ENCODE results near the gene PPP3R2.

DNA sequence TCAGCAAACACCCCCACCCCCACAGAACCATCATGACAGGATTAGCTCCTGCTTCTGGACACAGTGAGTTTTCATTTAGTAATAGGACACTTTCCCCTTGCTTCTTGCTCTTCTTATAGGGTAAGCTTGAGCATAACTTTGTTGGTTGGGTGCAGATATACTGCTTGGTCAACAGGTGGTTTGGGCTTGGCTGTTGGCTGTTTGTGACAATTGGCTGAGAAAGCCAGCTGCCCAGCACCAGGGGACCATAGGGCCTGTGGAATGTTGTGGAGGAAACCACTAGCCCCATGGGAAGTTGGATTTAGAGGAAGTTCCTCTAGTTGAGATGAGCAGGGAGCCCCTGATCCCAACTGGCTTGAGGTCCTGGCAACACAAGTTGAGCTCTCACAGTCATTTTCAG lies 30.5 kb downstream of the PPP3R2 start:
- TF ChIP-seq GABPA (IDR thresholded peaks at IDR 0.05; ENCODE audit: low read depth): no peak
- TF ChIP-seq, protein P1, sequence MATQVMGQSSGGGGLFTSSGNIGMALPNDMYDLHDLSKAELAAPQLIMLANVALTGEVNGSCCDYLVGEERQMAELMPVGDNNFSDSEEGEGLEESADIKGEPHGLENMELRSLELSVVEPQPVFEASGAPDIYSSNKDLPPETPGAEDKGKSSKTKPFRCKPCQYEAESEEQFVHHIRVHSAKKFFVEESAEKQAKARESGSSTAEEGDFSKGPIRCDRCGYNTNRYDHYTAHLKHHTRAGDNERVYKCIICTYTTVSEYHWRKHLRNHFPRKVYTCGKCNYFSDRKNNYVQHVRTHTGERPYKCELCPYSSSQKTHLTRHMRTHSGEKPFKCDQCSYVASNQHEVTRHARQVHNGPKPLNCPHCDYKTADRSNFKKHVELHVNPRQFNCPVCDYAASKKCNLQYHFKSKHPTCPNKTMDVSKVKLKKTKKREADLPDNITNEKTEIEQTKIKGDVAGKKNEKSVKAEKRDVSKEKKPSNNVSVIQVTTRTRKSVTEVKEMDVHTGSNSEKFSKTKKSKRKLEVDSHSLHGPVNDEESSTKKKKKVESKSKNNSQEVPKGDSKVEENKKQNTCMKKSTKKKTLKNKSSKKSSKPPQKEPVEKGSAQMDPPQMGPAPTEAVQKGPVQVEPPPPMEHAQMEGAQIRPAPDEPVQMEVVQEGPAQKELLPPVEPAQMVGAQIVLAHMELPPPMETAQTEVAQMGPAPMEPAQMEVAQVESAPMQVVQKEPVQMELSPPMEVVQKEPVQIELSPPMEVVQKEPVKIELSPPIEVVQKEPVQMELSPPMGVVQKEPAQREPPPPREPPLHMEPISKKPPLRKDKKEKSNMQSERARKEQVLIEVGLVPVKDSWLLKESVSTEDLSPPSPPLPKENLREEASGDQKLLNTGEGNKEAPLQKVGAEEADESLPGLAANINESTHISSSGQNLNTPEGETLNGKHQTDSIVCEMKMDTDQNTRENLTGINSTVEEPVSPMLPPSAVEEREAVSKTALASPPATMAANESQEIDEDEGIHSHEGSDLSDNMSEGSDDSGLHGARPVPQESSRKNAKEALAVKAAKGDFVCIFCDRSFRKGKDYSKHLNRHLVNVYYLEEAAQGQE (IDR thresholded peaks at IDR 0.05; ENCODE audit: insufficient replicate concordance, low read depth): no peak
